GM21423 (cell line): Measurements from ENCODE around the gene ATXN1.
"Not testable (repeated sequence)": the region's sequence is repeated elsewhere in the genome, so short reads cannot be mapped to it uniquely, and the experiment has no call there.

Experiments
- ATAC-seq: cut with Tn5 transposase; IDR thresholded peaks from one replicate; pipeline ENCODE4 v1.9.1; 2021; ENCODE audit warnings: mild to moderate bottlenecking, moderate library complexity; ENCODE audit not compliant: unreplicated experiment

The ATXN1 gene

GRCh38 chr6:16548121-16548520, 213.1 kb downstream of the ATXN1 start:
- no peak for ATAC-seq

GRCh38 chr6:16547587-16547986, 213.7 kb downstream of the ATXN1 start:
- ATAC-seq: no peak

- ATAC-seq: no peak
Measured at GRCh38 chr6:16546861-16547260, 214.4 kb downstream of the ATXN1 start.

- no peak for ATAC-seq
Measured at GRCh38 chr6:16545382-16545781, 215.9 kb downstream of the ATXN1 start.

GRCh38 chr6:16544521-16544920, 216.7 kb downstream of the ATXN1 start:
- ATAC-seq: no peak

- no peak for ATAC-seq
Measured at GRCh38 chr6:16544006-16544405, 217.3 kb downstream of the ATXN1 start.

GRCh38 chr6:16543521-16543920, 217.7 kb downstream of the ATXN1 start:
- ATAC-seq: no peak

GRCh38 chr6:16542070-16542469, 219.2 kb downstream of the ATXN1 start:
- ATAC-seq: no peak

- peak; percentile 64 for ATAC-seq
Measured at GRCh38 chr6:16540804-16541752, 220.2 kb downstream of the ATXN1 start.

- not testable (repeated sequence) for ATAC-seq
Measured at GRCh38 chr6:16540383-16540782, 220.9 kb downstream of the ATXN1 start.

GRCh38 chr6:16539086-16539931, 222.0 kb downstream of the ATXN1 start:
- no peak for ATAC-seq

- ATAC-seq: no peak
Measured at GRCh38 chr6:16535564-16535963, 225.7 kb downstream of the ATXN1 start.

- ATAC-seq: no peak
Measured at GRCh38 chr6:16533721-16534136, 227.5 kb downstream of the ATXN1 start.

GRCh38 chr6:16533210-16533609, 228.1 kb downstream of the ATXN1 start:
- ATAC-seq: no peak

- ATAC-seq: no peak
Measured at GRCh38 chr6:16527691-16528090, 233.6 kb downstream of the ATXN1 start.

- ATAC-seq: no peak
Measured at GRCh38 chr6:16524380-16524707, 236.9 kb downstream of the ATXN1 start.

GRCh38 chr6:16523606-16524379, 237.5 kb downstream of the ATXN1 start:
- ATAC-seq: no peak

- ATAC-seq: no peak
Measured at GRCh38 chr6:16522937-16523336, 238.3 kb downstream of the ATXN1 start.

GRCh38 chr6:16521528-16521927, 239.7 kb downstream of the ATXN1 start:
- no peak for ATAC-seq

- ATAC-seq: no peak
Measured at GRCh38 chr6:16519265-16520242, 241.7 kb downstream of the ATXN1 start.
